CD4-positive, alpha-beta T cell (primary cell): ENCODE measurements around the gene IL2RG. TPM values are rescaled to one million over a fixed set of nuclear protein-coding genes. Genes with fewer than 3 reads are reported as not detected.

Experiments
- ATAC-seq: fragments of 200-7000 bp; cut with Tn5 transposase; one replicate; pipeline ENCODE4 v1.10.0; 2022; ENCODE audit warnings: mild to moderate bottlenecking; ENCODE audit not compliant: poor library complexity
- CTCF ChIA-PET: fragments of 350-600 bp; sonication (Branson Sonifier 250); formaldehyde crosslinking; loops from one replicate; lab custom pipeline; 2021; ENCODE audit warnings: antibody characterized with exemption, inconsistent platforms; lab: Charles Lee
- POLR2A ChIA-PET: fragments of 350-600 bp; sonication (Branson Sonifier 250); formaldehyde crosslinking; loops from one replicate; lab custom pipeline; 2021; ENCODE audit warnings: antibody characterized with exemption, inconsistent platforms; lab: Charles Lee
- DNase-seq, 14 experiments: peaks; one replicate each; pipeline ENCODE4 v3.0.0-alpha.2; 2013 to 2020; ENCODE audit warnings: mixed read lengths in 2 of 14
- H3K27ac ChIP-seq, 2 donors: one replicate each; pipeline versions ENCODE4 v1.5.1 to v1.7.0; 2013; ENCODE audit warnings: low read length in 2 of 2, low read depth in 1 of 2, mild to moderate bottlenecking in 1 of 2
- H3K27me3 ChIP-seq, 2 experiments: 1 replicate in 1 of 2; 2 replicates in 1 of 2; pipeline versions ENCODE4 v1.6.1 to v1.7.0; 2013; ENCODE audit warnings: low read length in 2 of 2, control low read depth in 1 of 2, mild to moderate bottlenecking in 1 of 2, moderate library complexity in 1 of 2; ENCODE audit not compliant: insufficient read depth in 2 of 2, control insufficient read depth in 1 of 2
- H3K36me3 ChIP-seq: one replicate; pipeline ENCODE4 v1.6.1; 2013; ENCODE audit warnings: low read length, control low read depth; ENCODE audit not compliant: insufficient read depth
- H3K4me1 ChIP-seq: one replicate; pipeline ENCODE4 v1.6.1; 2013; ENCODE audit warnings: low read length, control low read depth; ENCODE audit not compliant: insufficient read depth
- H3K4me3 ChIP-seq: one replicate; pipeline ENCODE4 v1.5.1; 2013; ENCODE audit warnings: mild to moderate bottlenecking, low read length, moderate library complexity
- H3K9me3 ChIP-seq, 2 experiments: 1 replicate in 1 of 2; 2 replicates in 1 of 2; pipeline versions ENCODE4 v1.6.1 to v1.7.0; 2013; ENCODE audit warnings: low read length in 2 of 2, mild to moderate bottlenecking in 2 of 2, control low read depth in 1 of 2, moderate library complexity in 1 of 2; ENCODE audit not compliant: control insufficient read depth in 1 of 2, insufficient read depth in 1 of 2
- H3K27ac Mint-ChIP-seq: one replicate; pipeline ENCODE4 v1.8.0; 2020; ENCODE audit warnings: mixed read lengths
- H3K27me3 Mint-ChIP-seq: one replicate; pipeline ENCODE4 v1.8.0; 2021; ENCODE audit warnings: mixed read lengths
- H3K36me3 Mint-ChIP-seq: one replicate; pipeline ENCODE4 v1.8.0; 2021; ENCODE audit warnings: low read depth, mixed read lengths
- H3K4me1 Mint-ChIP-seq: one replicate; pipeline ENCODE4 v1.8.0; 2021; ENCODE audit warnings: low read depth, mixed read lengths
- H3K4me3 Mint-ChIP-seq: one replicate; pipeline ENCODE4 v1.8.0; 2020; ENCODE audit warnings: mild to moderate bottlenecking, mixed read lengths
- H3K9me3 Mint-ChIP-seq: one replicate; pipeline ENCODE4 v1.8.0; 2020; ENCODE audit warnings: mixed read lengths
- CTCF ChIP-seq: fragments of 200-600 bp; IDR thresholded peaks from one replicate; pipeline ENCODE4 v1.8.0; 2022; ENCODE audit warnings: antibody characterized with exemption, mild to moderate bottlenecking
- intact Hi-C, 2 experiments: fragments of 100-400 bp; cut with DNase I in 1 of 2; cut with micrococcal nuclease in 1 of 2; formaldehyde crosslinking; loops; one replicate each; pipeline versions ENCODE4 v1.15.1 to v1.9.0; 2023 to 2025; cut with DNase I, micrococcal nuclease
- total RNA-seq, 174 experiments: library from RNA in 2 of 174; stranded (reverse) in 2 of 174; gene quantifications; one replicate each; pipeline ENCODE4 v1.2.3 and lab custom pipeline; 2021 to 2026

Gene IL2RG
- total RNA-seq, 2 experiments from 2014 or later, result 213 to 225 TPM

GRCh38 chrX:71081330-71082123, 29.9 kb downstream of the IL2RG start:
- no peak overlapping the region for H3K27ac ChIP-seq
- Mint-ChIP-seq H3K4me3 (no peak overlapping the region), H3K27me3 (no peaks in the 10 kb centered on the region), H3K9me3 (no peaks in the 10 kb centered on the region), H3K27ac (no peak overlapping the region), H3K4me1 (peaks cover 7% of the 10 kb centered on the region), H3K36me3 (no peaks in the 10 kb centered on the region)
- H3K4me1 ChIP-seq, result no peaks in the 10 kb centered on the region
- ATAC-seq (no peak), DNase-seq (no peak)
- intact Hi-C loops, result no loop called here
- no peak overlapping the region for H3K4me3 ChIP-seq
- TF ChIP-seq CTCF, result no peak
- no peaks in the 10 kb centered on the region for H3K9me3 ChIP-seq
- ChIA-PET CTCF (no interaction called here), POLR2A (interaction anchor here (1.0 kb wide), 1 partner anchor 19 kb away, joined by 3 read pairs; no protein-coding TSS in a partner anchor)
- no peaks in the 10 kb centered on the region for H3K36me3 ChIP-seq
- no peaks in the 10 kb centered on the region for H3K27me3 ChIP-seq

DNA sequence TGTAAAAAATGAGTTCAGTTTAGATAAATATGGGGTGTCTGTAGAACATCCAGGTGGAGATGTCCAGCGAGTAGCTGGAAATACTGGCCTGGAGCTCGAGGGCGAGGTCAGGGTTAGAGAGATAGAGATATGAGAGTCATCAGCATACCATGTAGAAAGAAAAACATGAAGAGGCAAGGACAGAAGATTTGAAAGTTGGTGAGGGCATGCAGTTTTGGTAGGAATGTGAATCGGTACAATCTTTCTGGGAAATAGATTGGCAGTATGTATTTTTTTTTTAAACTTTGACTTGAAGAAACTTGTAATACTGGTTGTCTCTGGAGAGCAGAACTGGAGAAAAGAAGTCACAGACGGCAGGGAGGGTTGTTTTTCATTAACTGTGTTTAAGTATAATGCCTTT, 40.8 kb downstream of the IL2RG start:
- Mint-ChIP-seq H3K27me3 (no peaks in the 10 kb centered on the region), H3K27ac (no peak overlapping the region), H3K9me3 (no peaks in the 10 kb centered on the region), H3K4me3 (peak overlapping the region; percentile 39), H3K36me3 (peaks cover 14% of the 10 kb centered on the region), H3K4me1 (peaks cover 20% of the 10 kb centered on the region)
- no peaks in the 10 kb centered on the region for H3K36me3 ChIP-seq
- DNase-seq, result no peak
- no peak for ATAC-seq
- H3K27me3 ChIP-seq, result no peaks in the 10 kb centered on the region
- TF ChIP-seq CTCF, result no peak
- H3K4me1 ChIP-seq, result peaks cover 10% of the 10 kb centered on the region
- ChIA-PET POLR2A (no interaction called here), CTCF (no interaction called here)
- no peak overlapping the region for H3K27ac ChIP-seq
- H3K9me3 ChIP-seq, result no peaks in the 10 kb centered on the region
- H3K4me3 ChIP-seq, result no peak overlapping the region
- intact Hi-C loops, result no loop called here

DNA sequence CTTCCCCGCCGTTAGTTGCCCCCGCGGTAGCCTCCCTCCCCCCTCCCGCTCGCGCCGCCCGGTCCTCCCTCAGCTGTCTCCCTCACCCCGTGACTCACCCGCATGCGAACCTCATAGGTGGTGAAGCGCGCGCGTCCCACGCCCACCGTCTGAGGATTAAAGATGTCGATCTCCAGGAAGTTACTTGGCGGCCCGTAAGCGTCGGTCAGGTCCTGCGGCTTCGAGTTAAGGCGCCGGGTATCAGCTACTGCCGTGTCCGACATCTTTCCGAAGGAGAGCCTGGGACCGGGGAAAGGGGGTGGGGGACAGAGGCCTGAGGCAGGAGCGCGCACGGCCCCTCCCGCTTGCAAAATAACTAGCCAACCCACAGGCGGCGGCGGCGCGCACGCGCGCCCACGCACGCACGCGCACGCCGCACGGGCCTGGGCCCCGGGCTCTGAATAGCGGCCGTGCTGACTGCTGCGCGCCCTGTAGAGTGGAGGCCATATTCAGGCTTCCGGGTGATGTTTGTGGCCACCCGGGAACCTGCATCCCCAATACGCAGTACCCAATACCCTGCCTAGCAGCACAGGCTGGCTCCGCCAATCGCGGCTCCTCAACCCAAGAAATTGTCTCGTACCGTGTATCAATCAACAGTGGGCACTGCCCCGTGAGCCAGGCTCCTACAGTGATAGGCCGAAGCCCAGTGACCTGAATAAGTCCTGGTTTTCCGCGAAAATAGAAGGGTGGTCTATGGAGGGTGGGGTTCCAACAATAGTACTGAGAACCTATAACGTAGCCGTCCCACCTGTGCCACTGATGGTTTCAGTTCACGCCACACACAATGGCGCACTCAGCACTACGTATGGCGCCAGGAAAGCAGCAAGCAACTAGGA, 43.1 kb downstream of the IL2RG start, which contains the start of gene SNX12:
Gene SNX12, minus strand, starts transcription at position 291 of the 875 bp plus-strand sequence. Its CDS starts 28 bp downstream, at position 263.
- H3K9me3 Mint-ChIP-seq, result no peaks in the 10 kb centered on the region
- H3K4me1 Mint-ChIP-seq, result peaks cover 28% of the 10 kb centered on the region
- Histone ChIP-seq H3K4me3 (peak within 1 kb of the TSS; percentile 73), H3K4me1 (peaks cover 10% of the 10 kb centered on the region), H3K27me3 (no peaks in the 10 kb centered on the region), H3K36me3 (no peaks in the 10 kb centered on the region), H3K9me3 (no peaks in the 10 kb centered on the region), H3K27ac (peak within 1 kb of the TSS; percentile 77 to 89)
- ATAC-seq (peak; percentile 91), DNase-seq (peak; percentile 73 to 95 (median 84))
- TF ChIP-seq CTCF, result no peak
- H3K36me3 Mint-ChIP-seq, result peaks cover 22% of the 10 kb centered on the region
- no peaks in the 10 kb centered on the region for H3K27me3 Mint-ChIP-seq
- intact Hi-C loops, result loop anchor here (1.0 to 10.0 kb wide), 5 partner anchors 29 to 299 kb away; partner anchors contain the start of genes TAF1 (in 2 of the 2) and ZMYM3 (in 1 of the 2)
- H3K27ac Mint-ChIP-seq, result peak within 1 kb of the TSS; percentile 100
- peak within 1 kb of the TSS; percentile 98 for H3K4me3 Mint-ChIP-seq
- ChIA-PET CTCF (no interaction called here), POLR2A (interaction anchor here (0.8 to 1.5 kb wide), 12 partner anchors 11 to 297 kb away, joined by 3 to 13 read pairs (median 4); partner anchors contain the start of genes FOXO4, IL2RG, MED12 and TAF1)
